GM12801 (cell line): ENCODE measurements around the gene PTPRN2.

ENCODE experiments used
- CTCF ChIP-seq: IDR thresholded peaks from one replicate; pipeline ENCODE4 v1.5.1; 2011; ENCODE audit warnings: control low read depth; ENCODE audit not compliant: insufficient read length; ENCODE audit errors: extremely low read depth

Gene PTPRN2

GRCh38 chr7:157614457-157615020 is 973.1 kb downstream of the PTPRN2 start:
- no peak for TF ChIP-seq CTCF

- TF ChIP-seq CTCF, result no peak
Measured at GRCh38 chr7:157613575-157614322, 973.9 kb downstream of the PTPRN2 start.

GRCh38 chr7:157612664-157613561 is 974.7 kb downstream of the PTPRN2 start:
- no peak for TF ChIP-seq CTCF

DNA sequence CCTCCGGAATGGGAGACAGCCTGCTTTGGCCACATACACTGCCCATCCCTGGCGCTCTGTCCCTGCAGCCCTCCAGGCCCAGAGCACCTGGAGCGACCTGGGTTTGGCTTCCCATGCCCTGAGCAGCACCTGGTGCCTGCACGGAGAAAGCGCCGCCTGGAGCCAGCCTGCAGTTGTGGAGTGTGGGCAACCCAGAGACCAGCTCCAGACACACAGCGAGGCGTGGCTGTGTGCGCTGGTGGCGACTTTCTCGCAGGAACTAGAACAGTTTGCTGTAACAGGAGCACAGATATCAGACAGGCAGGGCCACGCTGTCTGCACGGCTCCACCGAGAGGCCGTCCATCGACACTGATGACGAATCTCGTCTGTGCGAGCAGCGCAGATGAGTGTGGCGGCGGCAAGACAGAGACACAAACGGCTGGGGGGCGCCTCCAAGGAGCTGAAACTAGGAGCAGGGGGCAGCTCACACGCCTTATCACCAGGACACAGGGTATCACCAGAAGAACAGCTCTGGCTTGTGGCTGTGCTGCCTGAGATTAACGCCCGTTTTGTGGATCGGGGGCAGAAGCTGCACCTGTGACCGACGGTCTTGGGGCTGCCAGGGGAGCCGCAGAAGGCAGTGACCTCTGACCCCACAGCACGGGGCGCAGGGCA is 975.5 kb downstream of the PTPRN2 start:
- TF ChIP-seq CTCF, result no peak

GRCh38 chr7:157611341-157611740 is 976.3 kb downstream of the PTPRN2 start:
- TF ChIP-seq CTCF, result no peak

DNA sequence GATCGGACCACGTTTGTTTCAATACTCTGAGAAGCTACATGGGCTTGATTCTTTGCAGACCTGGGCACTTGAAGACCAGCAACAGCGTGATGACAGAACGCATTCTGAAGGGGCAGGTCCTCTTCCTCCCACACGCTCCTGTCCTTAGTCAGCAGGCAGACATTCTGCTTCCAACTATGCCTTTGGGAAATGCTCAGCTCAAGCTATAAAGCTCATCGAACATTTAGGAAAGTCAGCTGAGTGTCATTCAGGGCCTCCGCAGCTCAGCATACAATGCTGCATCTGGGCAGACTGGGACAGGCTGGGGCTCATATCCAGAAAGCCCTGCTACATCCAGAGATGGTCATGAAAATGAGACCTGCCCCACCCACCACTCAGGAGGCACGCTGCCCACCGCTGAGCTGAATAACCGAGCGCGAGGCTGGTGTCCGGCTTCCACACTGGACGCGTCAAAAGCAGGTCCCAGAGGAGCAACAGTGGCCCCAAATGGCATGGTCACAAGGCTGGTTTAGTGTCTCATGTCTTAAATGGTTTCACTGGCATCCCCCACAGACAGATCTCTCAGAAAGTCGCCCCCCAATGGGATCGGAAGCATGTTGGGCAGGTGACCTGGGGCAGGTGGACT is 976.8 kb downstream of the PTPRN2 start:
- no peak for TF ChIP-seq CTCF
